ENCODE data around the gene TRIM5.
"Not testable (repeated sequence)": the region's sequence is repeated elsewhere in the genome, so short reads cannot be mapped to it uniquely, and the experiment has no call there.

The TRIM5 gene

DNA sequence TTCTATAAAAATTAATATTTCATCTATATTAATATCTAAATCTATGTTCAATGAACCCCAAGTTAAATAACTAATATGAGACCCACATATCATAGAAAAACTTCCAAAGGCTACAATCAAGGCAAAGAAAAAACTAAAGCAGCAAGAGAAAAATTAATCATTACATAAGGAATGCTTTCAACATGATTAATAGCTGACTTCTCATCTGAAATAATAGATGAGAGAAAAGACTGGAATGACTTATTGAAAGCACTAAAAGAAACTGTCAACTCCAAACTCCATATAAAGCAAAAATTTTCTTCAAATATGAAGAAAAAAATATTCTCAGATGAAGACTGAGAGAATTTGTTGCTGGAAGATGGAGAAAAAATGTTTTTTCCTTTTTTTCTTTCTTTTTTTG is 13.0 kb downstream of the TRIM5 start:
- DNase-seq (ENCODE audit: insufficient read length, low spot score) = no peak
- no peak for FAIRE-seq
- TF ChIP-seq SPI1 (IDR thresholded peaks at IDR 0.05; ENCODE audit: low read depth, low read length) = no peak
- TF ChIP-seq POU2F2 (IDR thresholded peaks at IDR 0.05; ENCODE audit: low read depth, low read length) = no peak
- no peak for TF ChIP-seq PAX5 (IDR thresholded peaks at IDR 0.05; ENCODE audit: insufficient read depth, low read length, severe bottlenecking)
- TF ChIP-seq TAF1 (IDR thresholded peaks at IDR 0.05; ENCODE audit: low read depth, low read length) = no peak
- no peak for TF ChIP-seq POLR2AphosphoS5 (IDR thresholded peaks at IDR 0.05; ENCODE audit: low read depth, low read length)
- no peak for TF ChIP-seq POLR2A (IDR thresholded peaks at IDR 0.05; ENCODE audit: low read depth, low read length)

DNA sequence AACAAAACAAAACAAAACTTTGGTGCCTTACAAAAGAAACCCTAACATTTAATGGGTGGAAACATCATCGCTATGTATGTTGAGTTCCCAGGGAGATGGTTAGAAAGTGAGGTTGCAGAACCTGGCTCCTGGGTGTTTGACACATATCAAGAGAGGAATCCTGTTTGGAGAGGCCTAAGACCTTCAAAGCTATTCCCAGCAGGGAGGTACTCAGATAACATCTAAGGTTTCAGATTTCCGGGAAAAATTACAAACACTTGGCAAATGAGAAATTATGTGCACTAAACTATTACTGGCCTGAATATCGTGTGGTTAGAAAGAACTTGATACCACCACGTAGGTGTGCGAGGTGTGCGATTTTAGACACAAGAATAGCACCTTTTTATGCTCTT is 18.5 kb downstream of the TRIM5 start:
- no peak for FAIRE-seq
- DNase-seq (ENCODE audit: insufficient read length, low spot score) = no peak
- TF ChIP-seq TAF1 (IDR thresholded peaks at IDR 0.05; ENCODE audit: low read depth, low read length) = no peak
- no peak for TF ChIP-seq POLR2AphosphoS5 (IDR thresholded peaks at IDR 0.05; ENCODE audit: low read depth, low read length)
- no peak for TF ChIP-seq PAX5 (IDR thresholded peaks at IDR 0.05; ENCODE audit: insufficient read depth, low read length, severe bottlenecking)
- no peak for TF ChIP-seq SPI1 (IDR thresholded peaks at IDR 0.05; ENCODE audit: low read depth, low read length)
- TF ChIP-seq POU2F2 (IDR thresholded peaks at IDR 0.05; ENCODE audit: low read depth, low read length) = no peak
- TF ChIP-seq POLR2A (IDR thresholded peaks at IDR 0.05; ENCODE audit: low read depth, low read length) = no peak

DNA sequence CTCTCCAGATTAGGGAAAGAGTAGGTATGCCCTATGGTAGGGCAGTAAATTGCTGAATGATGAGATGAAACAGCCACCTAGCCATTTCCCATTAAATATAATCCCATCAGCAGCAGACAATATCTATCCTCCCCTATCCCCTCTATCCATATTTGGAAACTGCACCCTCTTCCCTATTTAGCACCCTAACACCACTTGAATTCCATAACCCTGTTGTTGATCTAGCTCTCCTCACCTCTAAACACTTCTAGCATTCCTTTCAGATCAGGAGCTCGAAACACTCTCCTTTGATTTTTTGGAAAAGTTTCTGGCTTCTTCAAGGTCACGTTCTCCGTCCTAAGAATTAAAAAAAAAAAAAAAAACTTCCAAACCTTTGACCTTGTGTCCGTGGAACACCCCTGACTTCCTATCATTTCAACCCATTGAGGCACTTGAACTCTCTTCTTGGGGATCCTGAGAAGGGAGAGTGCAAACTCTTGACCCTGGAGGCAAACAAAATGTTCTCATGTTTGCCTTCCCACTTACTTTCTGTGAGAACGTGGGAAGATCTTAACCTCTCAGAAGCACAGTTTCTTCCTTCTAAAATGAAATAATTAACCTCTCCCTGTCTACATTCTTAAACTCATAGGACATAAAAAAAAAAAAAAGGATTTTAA is 19.0 kb downstream of the TRIM5 start:
- FAIRE-seq (no peak), DNase-seq (ENCODE audit: insufficient read length, low spot score) (no peak)
- TF ChIP-seq POLR2AphosphoS5 (IDR thresholded peaks at IDR 0.05; ENCODE audit: low read depth, low read length) = no peak
- TF ChIP-seq POLR2A (IDR thresholded peaks at IDR 0.05; ENCODE audit: low read depth, low read length) = no peak

DNA sequence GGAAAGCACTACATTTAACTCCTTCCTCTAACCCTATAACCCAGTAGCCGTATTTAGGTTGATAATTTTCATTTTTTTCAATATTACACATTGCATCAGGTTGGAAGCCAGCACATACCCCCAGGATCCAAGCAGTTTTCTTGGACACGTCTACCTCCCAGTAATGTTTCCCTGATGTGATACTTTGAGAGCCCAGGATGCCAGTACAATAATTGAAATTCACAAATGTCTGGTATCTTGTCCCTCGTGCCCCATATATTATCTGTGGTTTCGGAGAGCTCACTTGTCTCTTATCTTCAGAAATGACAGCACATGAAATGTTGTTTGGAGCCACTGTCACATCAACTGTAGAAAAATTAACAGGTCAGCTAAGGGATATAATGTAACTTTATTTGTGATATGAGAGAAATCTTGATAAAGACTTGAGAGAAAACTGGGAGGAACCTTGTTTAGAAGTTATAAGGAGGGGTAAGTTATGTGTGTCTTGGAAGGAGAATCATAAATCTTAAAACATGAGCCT is 19.8 kb downstream of the TRIM5 start:
- DNase-seq (ENCODE audit: insufficient read length, low spot score) = no peak
- no peak for TF ChIP-seq SPI1 (IDR thresholded peaks at IDR 0.05; ENCODE audit: low read depth, low read length)
- no peak for TF ChIP-seq TAF1 (IDR thresholded peaks at IDR 0.05; ENCODE audit: low read depth, low read length)
- no peak for TF ChIP-seq PAX5 (IDR thresholded peaks at IDR 0.05; ENCODE audit: insufficient read depth, low read length, severe bottlenecking)
- peak; percentile 13 for FAIRE-seq

DNA sequence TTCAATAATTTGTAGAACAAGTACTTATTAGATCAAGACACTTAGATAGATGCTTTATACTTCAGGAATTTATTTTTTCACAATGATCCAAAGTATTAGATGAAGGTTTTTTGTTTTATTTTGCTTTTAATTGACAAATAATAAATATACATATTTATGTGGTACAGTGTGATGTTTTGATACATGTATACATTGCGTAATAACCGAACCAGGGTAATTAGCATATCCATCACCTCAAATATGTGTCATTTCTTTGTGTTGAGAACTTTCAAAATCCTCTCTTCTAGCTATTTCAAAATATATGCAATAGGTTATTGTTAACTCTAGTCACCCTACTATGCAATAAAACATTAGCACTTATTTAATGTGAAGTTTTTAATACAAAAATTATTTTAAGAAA is 21.4 kb downstream of the TRIM5 start:
- FAIRE-seq (no peak), DNase-seq (ENCODE audit: insufficient read length, low spot score) (no peak)
- TF ChIP-seq POU2F2 (IDR thresholded peaks at IDR 0.05; ENCODE audit: low read depth, low read length) (no peak), POLR2AphosphoS5 (IDR thresholded peaks at IDR 0.05; ENCODE audit: low read depth, low read length) (no peak), TAF1 (IDR thresholded peaks at IDR 0.05; ENCODE audit: low read depth, low read length) (no peak), SPI1 (IDR thresholded peaks at IDR 0.05; ENCODE audit: low read depth, low read length) (no peak), PAX5 (IDR thresholded peaks at IDR 0.05; ENCODE audit: insufficient read depth, low read length, severe bottlenecking) (no peak), POLR2A (IDR thresholded peaks at IDR 0.05; ENCODE audit: low read depth, low read length) (no peak)

DNA sequence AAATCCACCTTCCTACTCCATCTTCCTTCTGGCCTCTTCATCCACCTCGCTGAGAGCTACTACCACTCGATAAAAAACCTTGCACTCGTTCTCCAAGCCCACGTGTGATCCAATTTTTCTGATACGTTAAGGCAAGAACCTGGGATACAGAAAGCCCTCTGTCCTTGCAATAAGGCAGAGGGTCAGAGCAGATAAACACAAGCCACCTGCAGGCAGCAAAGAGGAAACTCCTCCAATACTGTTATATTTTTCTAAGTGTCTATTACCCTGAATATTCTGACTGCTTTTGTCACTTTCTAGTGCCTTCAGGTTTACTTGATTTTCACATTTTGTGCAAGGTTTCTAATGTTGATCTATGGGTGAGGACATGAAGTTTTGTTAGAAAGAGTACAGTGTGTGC is 26.6 kb downstream of the TRIM5 start:
- FAIRE-seq = no peak
- TF ChIP-seq SPI1 (IDR thresholded peaks at IDR 0.05; ENCODE audit: low read depth, low read length) (no peak), POLR2AphosphoS5 (IDR thresholded peaks at IDR 0.05; ENCODE audit: low read depth, low read length) (no peak), POU2F2 (IDR thresholded peaks at IDR 0.05; ENCODE audit: low read depth, low read length) (no peak), POLR2A (IDR thresholded peaks at IDR 0.05; ENCODE audit: low read depth, low read length) (no peak), TAF1 (IDR thresholded peaks at IDR 0.05; ENCODE audit: low read depth, low read length) (no peak), PAX5 (IDR thresholded peaks at IDR 0.05; ENCODE audit: insufficient read depth, low read length, severe bottlenecking) (no peak)

DNA sequence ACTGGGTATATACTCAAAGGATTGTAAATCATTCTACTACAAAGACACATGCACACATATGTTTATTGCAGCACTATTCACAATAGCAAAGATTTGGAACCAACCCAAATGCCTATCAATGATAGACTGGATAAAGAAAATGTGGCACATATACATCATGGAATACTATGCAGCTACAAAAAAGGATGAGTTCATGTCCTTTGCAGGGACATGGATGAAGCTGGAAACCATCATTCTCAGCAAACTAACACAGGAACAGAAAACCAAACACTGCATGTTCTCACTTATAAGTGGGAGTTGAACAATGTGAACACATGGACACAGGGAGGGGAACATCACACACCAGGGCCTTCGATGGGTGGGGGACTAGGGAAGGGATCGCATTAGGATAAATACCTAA is 27.9 kb downstream of the TRIM5 start:
- DNase-seq (ENCODE audit: insufficient read length, low spot score); FAIRE-seq: not testable (repeated sequence)

More for the DNA sequence above, 26.6 kb downstream of the TRIM5 start:
- DNase-seq (ENCODE audit: insufficient read length, low spot score) = no peak

DNA sequence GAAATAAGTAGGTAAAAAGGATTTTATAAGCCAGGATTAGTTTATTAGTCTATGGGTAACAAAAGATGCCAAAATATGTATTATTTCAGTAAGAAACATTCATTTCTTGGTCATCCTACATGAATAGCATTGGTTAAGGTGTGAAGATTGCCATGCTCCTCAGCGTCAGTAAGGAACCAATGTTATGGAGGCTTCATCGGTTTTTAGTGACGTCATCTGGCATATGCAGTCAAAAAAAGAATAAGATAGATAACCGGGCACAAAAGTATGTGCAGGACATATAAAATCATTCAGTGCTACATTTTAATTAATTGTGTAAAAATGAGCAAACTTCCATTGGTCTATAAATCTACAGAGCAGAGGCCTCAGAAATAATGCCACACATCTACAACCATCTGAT is 29.4 kb downstream of the TRIM5 start:
- DNase-seq (ENCODE audit: insufficient read length, low spot score) (no peak), FAIRE-seq (no peak)
- no peak for TF ChIP-seq PAX5 (IDR thresholded peaks at IDR 0.05; ENCODE audit: insufficient read depth, low read length, severe bottlenecking)
- no peak for TF ChIP-seq POLR2AphosphoS5 (IDR thresholded peaks at IDR 0.05; ENCODE audit: low read depth, low read length)
- no peak for TF ChIP-seq SPI1 (IDR thresholded peaks at IDR 0.05; ENCODE audit: low read depth, low read length)
- TF ChIP-seq POLR2A (IDR thresholded peaks at IDR 0.05; ENCODE audit: low read depth, low read length) = no peak
- no peak for TF ChIP-seq TAF1 (IDR thresholded peaks at IDR 0.05; ENCODE audit: low read depth, low read length)
- no peak for TF ChIP-seq POU2F2 (IDR thresholded peaks at IDR 0.05; ENCODE audit: low read depth, low read length)

DNA sequence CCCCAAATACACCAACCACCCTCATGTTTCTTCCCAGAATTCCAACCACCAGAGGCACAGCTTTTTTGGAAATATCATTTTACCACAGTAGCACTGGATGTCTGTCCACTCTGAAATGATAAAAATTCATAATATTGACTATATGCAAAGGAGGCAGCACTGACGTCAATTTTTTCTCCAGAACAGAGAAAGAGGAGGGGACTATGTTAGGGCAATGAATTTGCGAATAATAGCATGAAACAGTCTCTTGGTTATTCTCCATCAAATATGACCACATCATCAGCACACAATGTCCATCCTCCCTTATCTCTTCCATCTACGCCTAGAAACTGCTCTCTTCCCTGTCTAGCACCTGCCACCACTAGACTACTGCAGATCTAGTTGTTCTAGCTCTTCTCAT is 38.7 kb downstream of the TRIM5 start:
- TF ChIP-seq POU2F2 (IDR thresholded peaks at IDR 0.05; ENCODE audit: low read depth, low read length) = no peak
- no peak for TF ChIP-seq POLR2A (IDR thresholded peaks at IDR 0.05; ENCODE audit: low read depth, low read length)
- no peak for TF ChIP-seq PAX5 (IDR thresholded peaks at IDR 0.05; ENCODE audit: insufficient read depth, low read length, severe bottlenecking)
- no peak for TF ChIP-seq TAF1 (IDR thresholded peaks at IDR 0.05; ENCODE audit: low read depth, low read length)
- TF ChIP-seq POLR2AphosphoS5 (IDR thresholded peaks at IDR 0.05; ENCODE audit: low read depth, low read length) = no peak
- no peak for FAIRE-seq
- no peak for DNase-seq (ENCODE audit: insufficient read length, low spot score)

DNA sequence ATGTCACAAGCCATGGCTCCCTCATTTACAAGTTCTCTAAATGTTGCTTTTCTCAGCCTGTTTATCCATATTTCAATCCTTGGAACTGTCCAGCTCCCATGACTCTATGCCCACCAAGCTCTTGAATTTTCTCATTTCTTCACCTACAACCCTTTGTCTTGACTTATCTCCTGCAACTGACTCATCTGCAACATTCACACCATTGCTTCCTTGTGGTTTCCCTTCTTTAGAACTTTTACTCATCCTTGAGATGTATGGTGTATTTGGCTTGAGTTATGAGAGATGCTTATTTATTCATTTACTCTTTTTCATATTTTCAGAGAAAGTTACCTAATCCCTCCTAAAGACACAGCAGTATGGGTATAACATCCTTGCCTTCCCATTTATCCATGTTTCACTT is 41.3 kb downstream of the TRIM5 start:
- no peak for DNase-seq (ENCODE audit: insufficient read length, low spot score)
- FAIRE-seq = no peak
- TF ChIP-seq POLR2AphosphoS5 (IDR thresholded peaks at IDR 0.05; ENCODE audit: low read depth, low read length) = no peak
- no peak for TF ChIP-seq SPI1 (IDR thresholded peaks at IDR 0.05; ENCODE audit: low read depth, low read length)
- TF ChIP-seq PAX5 (IDR thresholded peaks at IDR 0.05; ENCODE audit: insufficient read depth, low read length, severe bottlenecking) = no peak
- no peak for TF ChIP-seq POU2F2 (IDR thresholded peaks at IDR 0.05; ENCODE audit: low read depth, low read length)
- TF ChIP-seq POLR2A (IDR thresholded peaks at IDR 0.05; ENCODE audit: low read depth, low read length) = no peak
- TF ChIP-seq TAF1 (IDR thresholded peaks at IDR 0.05; ENCODE audit: low read depth, low read length) = no peak
